ENCODE data around the gene FAM120A.
A peak's percentile ranks its signal among the peaks of the same experiment; 100 is the strongest.

The FAM120A gene

GRCh38 chr9:93447655-93448054 lies 3.8 kb upstream of the FAM120A start:
- DNase-seq: no peak

DNA sequence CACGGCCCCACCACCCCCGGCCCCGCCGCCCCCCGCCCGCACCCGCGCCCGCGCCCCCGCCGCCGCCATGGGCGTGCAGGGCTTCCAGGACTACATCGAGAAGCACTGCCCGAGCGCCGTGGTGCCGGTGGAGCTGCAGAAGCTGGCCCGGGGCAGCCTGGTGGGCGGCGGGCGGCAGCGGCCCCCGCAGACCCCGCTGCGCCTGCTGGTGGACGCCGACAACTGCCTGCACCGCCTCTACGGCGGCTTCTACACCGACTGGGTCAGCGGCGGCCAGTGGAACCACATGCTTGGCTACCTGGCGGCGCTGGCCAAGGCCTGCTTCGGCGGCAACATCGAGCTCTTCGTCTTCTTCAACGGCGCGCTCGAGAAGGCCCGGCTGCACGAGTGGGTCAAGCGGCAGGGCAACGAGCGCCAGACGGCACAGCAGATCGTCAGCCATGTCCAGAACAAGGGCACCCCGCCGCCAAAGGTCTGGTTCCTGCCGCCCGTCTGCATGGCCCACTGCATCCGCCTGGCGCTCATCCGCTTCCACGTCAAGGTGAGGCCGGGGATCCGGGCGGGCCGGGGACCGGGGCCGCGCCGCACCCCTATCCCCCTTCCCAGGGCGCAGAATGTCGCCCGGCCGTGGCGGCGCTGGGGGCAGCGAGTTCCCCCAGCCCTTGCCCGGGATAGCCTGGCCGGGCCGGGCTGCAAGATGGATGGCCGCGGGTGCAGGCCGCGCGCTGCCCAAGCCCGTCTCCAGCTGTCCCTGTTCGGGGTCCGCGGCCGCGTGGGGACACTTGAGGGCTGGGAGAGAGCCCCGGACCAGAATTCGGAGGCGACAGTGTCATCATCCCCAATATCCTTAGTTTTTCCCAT lies 594 bp downstream of the FAM120A start:
- peak; percentile 63 for DNase-seq

DNA sequence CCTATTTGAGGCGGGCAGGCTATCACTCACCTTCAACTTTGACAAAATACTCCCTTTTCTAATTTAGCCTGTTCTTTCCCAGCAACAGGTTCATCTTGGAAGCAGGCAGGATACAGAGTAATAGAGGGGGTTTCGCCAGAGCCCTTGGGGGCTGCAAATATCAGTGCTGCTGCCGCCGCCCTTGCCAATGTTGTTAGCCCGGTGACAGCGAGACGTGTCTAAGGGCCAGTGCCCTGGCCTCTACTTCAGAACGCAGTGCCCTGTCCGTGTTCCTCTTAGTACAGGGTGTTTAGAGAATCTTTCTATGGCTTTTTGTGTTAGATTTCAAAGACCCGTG lies 1.2 kb downstream of the FAM120A start:
- peak; percentile 25 for DNase-seq

GRCh38 chr9:93453047-93453914 lies 1.8 kb downstream of the FAM120A start, which contains the start of gene FAM120AOS:
Gene FAM120AOS, minus strand, starts transcription at chr9:93453581. Its CDS starts 872 bp downstream, at chr9:93452709.
- peak; percentile 85 for DNase-seq

- DNase-seq: no peak
Measured at GRCh38 chr9:93456022-93456421, 4.5 kb downstream of the FAM120A start.

- no peak for DNase-seq
Measured at GRCh38 chr9:93456504-93456903, 5.0 kb downstream of the FAM120A start.

- DNase-seq: no peak
Measured at GRCh38 chr9:93457006-93457405, 5.5 kb downstream of the FAM120A start.

- no peak for DNase-seq
Measured at GRCh38 chr9:93458712-93459111, 7.2 kb downstream of the FAM120A start.

DNA sequence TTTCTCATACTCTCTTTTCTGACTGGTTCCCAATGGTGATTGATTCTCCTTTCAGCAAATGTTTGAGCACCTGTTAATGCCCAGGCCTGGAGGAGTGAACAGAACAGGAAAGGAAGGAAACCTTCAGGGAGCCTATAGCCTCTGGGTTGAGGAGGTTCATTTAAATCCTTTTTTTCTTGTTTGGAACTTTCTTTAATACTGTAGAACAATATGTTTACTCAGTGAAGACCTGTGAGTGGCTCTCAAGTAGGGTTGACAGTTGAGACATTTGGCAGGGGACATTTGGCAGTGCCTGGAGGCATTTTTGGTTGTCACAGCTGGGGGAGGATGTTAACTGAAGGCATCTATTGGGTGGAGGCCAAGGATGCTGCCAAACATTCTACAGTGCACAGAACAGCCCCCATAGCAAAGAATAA lies 8.0 kb downstream of the FAM120A start:
- no peak for DNase-seq

DNA sequence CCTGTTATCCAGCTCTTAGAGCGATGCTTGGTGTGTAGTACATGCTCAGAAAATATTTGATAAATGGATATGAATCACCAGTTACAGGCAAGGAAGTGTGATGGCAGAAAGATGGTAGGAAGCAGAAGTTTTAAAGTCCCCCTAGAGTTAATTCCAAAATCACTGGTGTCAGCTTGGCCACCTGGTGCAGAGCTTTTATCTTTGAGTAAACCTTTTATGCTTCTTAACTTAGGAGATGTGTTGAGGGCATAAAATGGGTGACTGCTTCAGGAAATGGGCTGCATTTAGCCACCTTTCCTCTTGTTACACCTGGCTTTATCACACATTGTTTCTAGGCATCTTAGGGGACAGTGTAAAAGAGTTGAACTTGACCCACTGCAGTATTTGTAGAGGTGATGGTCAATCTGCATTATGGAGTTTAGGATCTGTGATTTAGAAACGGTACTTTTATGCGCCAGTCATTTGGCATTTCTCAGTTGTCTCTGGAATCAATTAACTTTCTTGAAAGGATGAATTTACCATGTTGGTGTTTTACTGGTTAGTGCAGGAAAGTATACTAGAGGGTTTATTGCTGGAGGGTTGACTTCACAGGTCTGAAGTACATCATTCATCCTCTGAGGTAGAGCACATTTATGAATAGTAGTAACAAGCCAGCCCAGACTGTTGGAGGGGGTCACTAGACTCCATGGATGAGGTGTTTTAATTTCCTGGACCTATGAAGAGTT lies 9.4 kb downstream of the FAM120A start:
- no peak for DNase-seq

- DNase-seq: no peak
Measured at GRCh38 chr9:93461414-93461743, 9.9 kb downstream of the FAM120A start.

DNA sequence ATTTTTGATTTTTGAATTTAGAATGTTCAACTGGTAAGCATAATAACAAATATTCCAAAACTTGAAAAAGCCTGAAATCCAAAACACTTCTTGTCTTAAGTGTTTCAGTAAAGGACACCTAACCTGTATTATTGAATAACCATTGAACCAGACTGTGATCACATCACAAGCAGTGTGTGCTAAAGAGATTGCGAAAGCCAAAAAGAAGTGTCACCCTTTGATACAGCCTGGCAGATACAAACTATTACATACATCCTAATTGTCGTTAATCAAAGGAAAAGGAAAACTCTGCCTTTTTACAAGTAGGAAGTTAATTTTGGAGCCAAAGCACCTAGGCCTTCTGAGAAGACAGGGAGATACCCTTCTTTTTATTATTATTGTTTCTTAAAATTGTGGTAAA lies 10.3 kb downstream of the FAM120A start:
- DNase-seq: no peak

GRCh38 chr9:93463638-93464248 lies 12.3 kb downstream of the FAM120A start:
- no peak for DNase-seq

DNA sequence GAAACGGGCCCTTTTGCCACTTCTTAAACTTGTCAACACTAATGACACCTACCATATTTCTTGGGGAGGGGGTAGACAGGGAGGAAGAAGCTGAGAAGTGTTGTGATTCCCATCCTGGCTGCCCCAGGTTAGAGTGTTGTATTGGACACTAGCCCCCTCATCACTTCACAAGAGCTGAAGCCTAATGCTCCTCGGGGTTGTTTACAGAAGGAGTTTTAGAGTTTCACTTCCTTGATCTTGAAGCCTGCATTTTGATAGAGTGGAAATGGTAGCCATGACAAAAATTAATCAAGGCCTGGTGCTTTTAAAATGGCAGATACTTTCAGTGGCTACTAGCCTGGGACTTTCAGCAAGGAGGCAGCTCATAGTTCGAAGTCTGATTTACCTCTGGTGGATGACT lies 12.9 kb downstream of the FAM120A start:
- DNase-seq: no peak

DNA sequence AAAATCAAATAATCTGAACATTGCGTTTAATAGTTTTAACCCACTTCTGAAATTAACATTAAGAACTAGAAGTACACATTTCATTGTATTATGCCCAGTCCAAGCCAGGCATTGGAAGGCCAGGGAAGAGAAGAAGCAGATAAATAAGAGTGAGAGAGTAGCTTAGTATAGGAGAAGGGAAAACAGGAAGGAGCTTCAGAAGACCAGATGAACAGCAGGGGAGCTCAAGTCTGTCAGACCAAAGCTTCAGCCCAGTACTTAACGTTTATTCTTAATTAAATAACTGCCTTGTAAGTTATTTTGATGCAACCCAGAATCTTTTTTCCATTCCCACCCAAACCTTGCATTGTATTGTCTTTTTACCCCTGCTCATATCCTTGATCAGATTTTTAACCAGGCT lies 13.4 kb downstream of the FAM120A start:
- DNase-seq: no peak

- DNase-seq: no peak
Measured at GRCh38 chr9:93465855-93466254, 14.4 kb downstream of the FAM120A start.

DNA sequence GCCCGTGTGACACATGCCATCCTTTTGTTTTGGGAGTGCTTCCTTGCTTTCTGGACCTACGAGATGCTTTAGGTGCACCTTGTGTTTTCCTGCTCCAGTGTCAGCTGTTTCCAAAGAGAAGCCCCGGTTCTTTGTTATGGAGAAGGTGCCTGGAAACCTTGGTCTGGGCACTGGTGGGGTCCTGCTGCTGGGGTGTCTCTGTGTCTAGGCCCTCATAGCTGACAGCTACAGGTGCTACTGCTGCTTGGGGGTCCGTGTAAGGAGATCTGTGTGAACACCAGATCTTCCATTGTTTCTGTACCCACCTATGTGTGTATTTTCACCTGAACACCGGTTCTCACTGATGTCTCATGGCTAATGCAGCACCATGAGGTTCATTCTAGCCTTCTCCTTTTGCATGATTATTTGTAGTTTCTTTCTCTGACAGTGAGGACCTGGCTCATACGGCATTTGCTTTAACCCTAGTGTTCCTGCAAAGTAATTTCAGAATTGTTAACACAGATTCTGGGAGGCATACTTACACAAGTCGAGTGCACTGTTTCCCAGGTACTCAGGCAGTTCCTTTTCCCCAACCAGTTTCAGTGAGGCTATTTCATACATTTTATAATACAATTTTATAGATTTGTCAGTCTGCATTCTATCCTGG lies 15.1 kb downstream of the FAM120A start:
- DNase-seq: no peak

- no peak for DNase-seq
Measured at GRCh38 chr9:93467062-93467416, 15.6 kb downstream of the FAM120A start.

DNA sequence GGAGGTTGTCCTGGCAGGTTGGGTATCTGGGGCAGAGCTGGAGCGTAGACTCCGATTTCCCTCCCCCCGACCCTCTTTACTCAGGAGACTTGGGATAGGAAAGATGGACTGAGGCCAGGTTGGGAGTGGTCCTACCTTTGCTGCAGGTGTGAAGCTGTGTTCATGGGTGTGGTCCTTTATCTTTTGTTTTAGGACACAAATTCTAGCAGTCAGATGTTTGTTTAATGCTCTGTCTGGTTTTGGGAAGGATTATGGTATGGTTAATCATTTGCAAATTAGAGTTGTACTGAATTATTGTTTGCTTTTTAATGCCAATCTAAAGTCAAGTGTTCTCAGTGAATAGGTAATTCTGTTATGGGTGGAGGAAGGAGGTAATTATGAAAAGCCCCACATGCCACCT lies 16.0 kb downstream of the FAM120A start:
- DNase-seq: no peak

- DNase-seq: no peak
Measured at GRCh38 chr9:93468763-93469456, 17.4 kb downstream of the FAM120A start.

GRCh38 chr9:93470391-93470790 lies 18.9 kb downstream of the FAM120A start:
- DNase-seq: no peak

GRCh38 chr9:93471124-93471523 lies 19.6 kb downstream of the FAM120A start:
- no peak for DNase-seq

All from CD4-positive, alpha-beta T cell treated with Interleukin-17A for 4 hours (primary cell).